ENCODE measurements around the gene YJEFN3. TPM values are rescaled to one million over a fixed set of nuclear protein-coding genes. Genes with fewer than 3 reads are reported as not detected.
A peak's percentile ranks its signal among the peaks of the same experiment; 100 is the strongest.

Gene YJEFN3
- total RNA-seq, 2 donors from 2014 or later, result 0.85 to 1.5 TPM

- no peaks in the 10 kb centered on the region for H3K36me3 ChIP-seq
- no peak for DNase-seq (ENCODE audit: low spot score)
- H3K27ac ChIP-seq, result no peak overlapping the region
- H3K9me3 ChIP-seq, result no peaks in the 10 kb centered on the region
- H3K4me3 ChIP-seq, result no peak overlapping the region
- no peaks in the 10 kb centered on the region for H3K27me3 ChIP-seq
- no peak for TF ChIP-seq CTCF (IDR thresholded peaks at IDR 0.05)
- peaks cover 0 to 23% of the 10 kb centered on the region in 2 donors for H3K4me1 ChIP-seq
Measured at GRCh38 chr19:19550972-19551852, 22.5 kb downstream of the YJEFN3 start.

GRCh38 chr19:19551853-19552192 is 23.1 kb downstream of the YJEFN3 start:
- H3K27me3 ChIP-seq, result no peaks in the 10 kb centered on the region
- H3K4me1 ChIP-seq, result peaks cover 0 to 17% of the 10 kb centered on the region in 2 donors
- H3K9me3 ChIP-seq, result no peaks in the 10 kb centered on the region
- TF ChIP-seq CTCF (IDR thresholded peaks at IDR 0.05), result no peak
- no peak overlapping the region for H3K27ac ChIP-seq
- no peak for DNase-seq (ENCODE audit: low spot score)
- H3K4me3 ChIP-seq, result no peak overlapping the region
- no peaks in the 10 kb centered on the region for H3K36me3 ChIP-seq

- TF ChIP-seq CTCF (IDR thresholded peaks at IDR 0.05), result peak in 1 of 2 donors; percentile 49
- H3K9me3 ChIP-seq, result no peaks in the 10 kb centered on the region
- no peak for DNase-seq (ENCODE audit: low spot score)
- H3K27me3 ChIP-seq, result no peaks in the 10 kb centered on the region
- H3K4me1 ChIP-seq, result peaks cover 0 to 7% of the 10 kb centered on the region in 2 donors
- no peak overlapping the region for H3K4me3 ChIP-seq
- H3K27ac ChIP-seq, result no peak overlapping the region
- no peaks in the 10 kb centered on the region for H3K36me3 ChIP-seq
Measured at GRCh38 chr19:19552798-19553197, 24.1 kb downstream of the YJEFN3 start.

- no peak for DNase-seq (ENCODE audit: low spot score)
- no peaks in the 10 kb centered on the region for H3K27me3 ChIP-seq
- TF ChIP-seq CTCF (IDR thresholded peaks at IDR 0.05), result no peak
- H3K36me3 ChIP-seq, result no peaks in the 10 kb centered on the region
- no peaks in the 10 kb centered on the region for H3K4me1 ChIP-seq
- no peaks in the 10 kb centered on the region for H3K9me3 ChIP-seq
- no peak overlapping the region for H3K27ac ChIP-seq
- H3K4me3 ChIP-seq, result no peak overlapping the region
Measured at GRCh38 chr19:19553670-19554069, 25.0 kb downstream of the YJEFN3 start.

- no peaks in the 10 kb centered on the region for H3K27me3 ChIP-seq
- peak; percentile 63 to 80 for TF ChIP-seq CTCF (IDR thresholded peaks at IDR 0.05)
- no peaks in the 10 kb centered on the region for H3K36me3 ChIP-seq
- H3K27ac ChIP-seq, result no peak overlapping the region
- no peaks in the 10 kb centered on the region for H3K4me1 ChIP-seq
- no peak overlapping the region for H3K4me3 ChIP-seq
- DNase-seq (ENCODE audit: low spot score), result no peak
- H3K9me3 ChIP-seq, result no peaks in the 10 kb centered on the region
Measured at GRCh38 chr19:19554074-19555023, 25.6 kb downstream of the YJEFN3 start.
